NCI-H460 (cell line): Measurements from ENCODE around the gene ANP32D. TPM values are rescaled to one million over a fixed set of nuclear protein-coding genes. Genes with fewer than 3 reads are reported as not detected.
"Not testable (repeated sequence)": the region's sequence is repeated elsewhere in the genome, so short reads cannot be mapped to it uniquely, and the experiment has no call there.

Experiments
- DNase-seq: peaks from one replicate; pipeline ENCODE4 v3.0.0-alpha.2; 2016; ENCODE audit warnings: low read depth; ENCODE audit errors: extremely low read depth
- polyA plus RNA-seq: library from polyadenylated mRNA; depleted of rRNA; stranded (reverse); fragments of >200 nt; gene quantifications from 2 replicates; pipeline ENCODE4 v1.2.3, GENCODE V29; 2014; cell fraction: nucleus; rRNA removed
- total RNA-seq: library from RNA; depleted of rRNA; stranded (reverse); fragments of >200 nt; shearing (Covaris generic); gene quantifications from 2 replicates; pipeline ENCODE4 v1.2.3, GENCODE V29; 2014; rRNA removed

Gene ANP32D
- not detected in 2 replicates for total RNA-seq
- not detected in 2 replicates for polyA plus RNA-seq

DNA sequence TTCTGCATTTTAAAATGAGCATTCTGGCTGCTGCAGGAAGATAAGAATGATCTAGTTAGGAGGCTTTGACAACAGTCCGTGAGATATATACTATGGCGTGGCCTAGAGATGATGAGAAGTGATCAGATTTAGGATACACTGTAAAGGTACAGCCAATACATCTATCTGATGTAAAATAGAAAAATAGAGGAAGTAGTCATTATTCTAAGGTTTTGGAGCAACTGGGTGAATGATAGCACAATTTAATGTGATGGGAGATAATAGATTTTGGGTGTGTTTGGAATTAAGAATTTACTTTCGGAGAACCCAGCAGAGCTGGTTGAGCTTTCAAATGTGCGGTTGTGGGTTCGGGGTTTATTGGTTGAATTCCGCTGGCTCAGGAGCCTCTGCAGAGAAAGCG lies at the start of gene ANP32D:
ANP32D (plus strand) TSS at position 301 of the 400 bp plus-strand sequence. CDS start 106 bp downstream, outside the sequence.
- no peak for DNase-seq

DNA sequence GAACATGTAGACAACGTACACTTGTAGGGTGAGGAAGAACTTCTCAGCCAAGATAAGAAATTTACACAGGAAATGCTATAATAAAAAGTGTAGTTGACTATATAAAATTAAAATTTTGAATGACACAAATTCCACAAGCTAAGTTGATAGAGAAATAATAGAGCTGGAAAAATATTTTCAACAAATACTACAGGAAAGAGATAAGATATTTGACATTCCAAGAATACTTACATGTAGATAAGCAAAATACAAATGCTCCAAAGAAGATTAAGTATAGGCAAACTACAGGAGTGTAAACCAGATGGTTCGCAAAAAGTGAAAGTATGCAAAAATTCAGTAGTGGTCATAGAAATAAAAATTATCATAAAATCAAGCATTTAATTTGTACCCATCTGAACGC lies 49.2 kb upstream of the ANP32D start:
- no peak for DNase-seq

DNA sequence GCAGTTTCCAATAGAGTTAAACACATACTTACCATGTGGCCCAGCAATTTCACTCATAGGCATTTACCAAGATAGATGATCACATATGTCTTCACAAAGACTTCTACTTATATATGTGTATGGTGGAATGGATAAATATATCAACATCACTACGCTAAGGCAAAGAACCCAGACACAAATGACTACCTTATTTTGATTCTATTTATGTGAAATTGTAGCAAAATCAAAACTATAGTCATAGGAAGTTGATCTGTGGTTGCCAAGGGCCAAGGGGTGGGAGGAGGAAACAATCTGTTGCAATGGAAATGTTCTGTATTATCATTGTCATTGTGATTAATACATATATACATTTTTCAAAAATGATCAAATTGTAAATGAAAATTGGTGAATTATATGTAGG lies 47.7 kb upstream of the ANP32D start:
- DNase-seq = no peak

DNA sequence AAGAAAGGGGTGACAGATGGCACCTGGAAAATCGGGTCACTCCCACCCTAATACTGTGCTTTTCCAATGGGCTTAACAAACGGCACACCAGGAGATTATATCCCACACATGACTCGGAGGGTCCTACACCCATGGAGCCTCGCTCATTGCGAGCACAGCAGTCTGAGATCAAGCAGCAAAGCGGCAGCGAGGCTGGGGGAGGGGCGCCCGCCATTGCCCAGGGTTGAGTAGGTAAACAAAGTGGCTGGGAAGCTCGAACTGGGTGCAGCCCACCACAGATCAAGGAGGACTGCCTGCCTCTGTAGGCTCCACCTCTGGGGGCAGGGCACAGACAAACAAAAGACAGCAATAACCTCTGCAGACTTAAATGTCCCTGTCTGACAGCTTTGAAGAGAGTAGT lies 38.3 kb upstream of the ANP32D start:
- not testable (repeated sequence) for DNase-seq

DNA sequence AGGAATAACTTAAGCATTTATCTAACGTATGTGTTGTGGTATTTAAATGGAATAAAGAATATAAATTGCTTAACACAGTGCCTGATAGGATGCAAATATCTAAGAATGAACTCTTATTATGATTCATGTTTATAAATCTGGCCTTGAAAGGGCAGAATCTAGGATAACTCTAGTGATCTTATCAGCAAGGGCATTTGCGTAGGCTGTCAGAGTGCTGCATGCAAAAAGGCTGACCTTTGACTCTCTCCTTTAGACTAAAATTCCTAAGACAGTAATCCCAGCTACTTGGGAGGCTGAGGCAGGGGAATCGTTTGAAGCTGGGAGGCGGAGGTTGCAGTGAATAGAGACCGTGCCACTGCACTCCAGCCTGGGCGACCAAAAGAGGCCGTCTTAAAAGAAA lies 31.3 kb upstream of the ANP32D start:
- no peak for DNase-seq

DNA sequence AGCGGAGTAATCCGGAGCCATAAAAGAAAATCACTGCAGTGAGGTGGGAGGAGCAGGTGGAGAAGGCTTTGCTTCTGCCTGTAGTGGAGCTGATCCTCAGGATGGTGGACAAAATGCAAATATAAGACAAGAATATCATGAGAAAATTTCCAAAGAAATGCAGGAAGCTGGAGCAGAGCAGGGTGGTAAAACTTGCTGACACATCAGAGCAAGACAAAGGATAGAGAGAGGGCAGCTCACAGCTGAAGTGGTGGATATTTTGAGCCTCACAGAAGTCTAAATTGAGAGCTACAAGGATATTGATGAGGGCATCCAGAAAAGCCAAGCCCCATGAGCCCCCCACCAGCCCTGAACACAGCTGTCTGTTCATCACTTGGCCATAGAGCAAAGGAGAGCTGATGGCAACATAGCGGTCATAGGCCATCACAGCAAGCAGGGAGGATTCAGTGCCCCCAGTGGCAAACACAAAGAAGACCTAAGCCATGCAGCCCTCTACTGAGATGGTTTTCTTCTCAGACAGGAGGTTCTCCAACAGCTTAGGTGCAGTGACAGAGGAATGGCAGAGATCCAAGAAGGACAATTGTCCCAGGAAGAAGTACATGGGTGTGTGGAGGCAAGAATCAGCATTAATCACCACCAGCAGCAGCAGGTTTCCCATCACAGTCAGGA lies 30.0 kb upstream of the ANP32D start:
- DNase-seq = no peak

DNA sequence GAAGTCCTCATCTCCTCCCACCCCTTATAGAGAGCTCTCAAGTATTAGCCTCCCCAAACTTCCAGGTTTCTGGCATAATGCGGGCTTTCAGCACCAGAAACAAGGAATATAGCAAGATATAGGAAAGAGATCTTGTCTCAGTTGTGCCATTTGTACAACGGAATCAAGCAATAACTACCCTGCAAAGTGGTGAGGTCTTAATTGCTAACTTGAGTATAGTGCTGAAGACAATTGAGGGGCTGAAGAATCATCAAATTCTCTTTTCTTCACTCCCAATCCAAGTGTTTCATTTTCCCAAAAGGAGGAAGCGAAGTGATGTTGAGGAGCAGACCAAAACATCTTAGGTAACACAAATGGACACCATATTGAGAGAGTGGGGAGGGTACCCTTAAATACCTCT lies 26.8 kb upstream of the ANP32D start:
- no peak for DNase-seq

DNA sequence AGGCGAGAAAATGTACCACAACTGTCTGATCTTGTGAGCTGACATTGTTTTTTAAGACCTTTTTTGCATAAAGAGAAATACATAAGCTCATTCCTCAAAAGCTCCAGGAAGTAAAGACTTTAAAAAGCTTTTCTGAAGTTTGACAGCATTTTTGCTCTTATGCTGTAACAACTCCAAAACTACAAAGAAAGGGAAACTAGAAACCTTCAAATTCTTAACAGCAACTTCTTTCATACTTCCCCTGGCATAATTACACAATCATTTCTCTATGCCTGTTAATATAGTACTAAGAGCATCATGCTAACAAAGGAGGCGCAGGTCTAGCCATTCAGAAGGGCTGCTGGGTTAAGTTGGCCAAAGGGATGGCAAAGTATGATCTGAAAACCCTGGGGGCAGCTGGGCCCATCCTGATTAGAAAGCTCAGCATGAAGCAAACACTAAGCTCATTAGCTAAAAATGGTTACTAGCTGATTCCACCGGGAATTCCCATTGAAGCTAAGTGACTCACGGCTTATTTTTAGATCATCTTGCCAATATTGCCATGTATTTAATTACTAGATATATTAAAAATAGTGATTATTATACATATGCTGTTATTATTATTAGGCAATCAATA lies 26.1 kb upstream of the ANP32D start:
- no peak for DNase-seq

DNA sequence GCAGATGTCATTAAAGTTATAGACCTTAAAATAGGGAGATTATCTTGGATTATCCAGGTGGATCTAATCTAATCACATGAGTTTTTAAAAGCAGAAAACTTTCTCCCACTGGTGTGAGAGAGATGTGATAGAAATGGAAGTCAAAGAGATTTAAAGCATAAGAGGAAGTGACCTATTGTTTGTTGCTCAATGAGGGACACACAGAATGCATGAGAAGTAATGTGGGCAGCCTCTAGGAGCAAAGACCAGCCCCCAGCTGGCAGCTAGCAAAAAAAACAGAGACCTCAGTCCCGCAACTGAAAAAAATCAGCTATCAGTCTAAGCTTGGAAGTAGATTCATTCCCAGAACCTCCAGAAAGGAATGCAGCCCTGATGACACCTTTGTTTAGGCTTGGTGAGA lies 24.6 kb upstream of the ANP32D start:
- DNase-seq = no peak

DNA sequence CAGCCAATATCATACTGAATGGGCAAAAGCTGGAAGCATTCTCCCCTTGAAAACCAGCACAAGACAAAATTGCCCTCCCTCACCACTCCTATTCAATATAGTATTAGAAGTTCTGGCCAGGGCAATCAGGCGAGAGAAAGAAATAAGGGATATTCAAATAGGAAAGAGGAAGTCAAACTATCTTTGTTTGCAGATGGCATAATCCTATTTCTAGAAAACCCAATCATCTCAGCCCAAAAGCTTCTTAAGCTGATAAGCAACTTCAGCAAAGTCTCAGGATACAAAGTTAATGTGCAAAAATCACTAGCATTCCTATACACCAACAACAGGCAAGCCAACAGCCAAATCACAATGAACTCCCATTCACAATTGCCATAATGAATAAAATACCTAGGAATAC lies 21.0 kb upstream of the ANP32D start:
- DNase-seq = no peak

DNA sequence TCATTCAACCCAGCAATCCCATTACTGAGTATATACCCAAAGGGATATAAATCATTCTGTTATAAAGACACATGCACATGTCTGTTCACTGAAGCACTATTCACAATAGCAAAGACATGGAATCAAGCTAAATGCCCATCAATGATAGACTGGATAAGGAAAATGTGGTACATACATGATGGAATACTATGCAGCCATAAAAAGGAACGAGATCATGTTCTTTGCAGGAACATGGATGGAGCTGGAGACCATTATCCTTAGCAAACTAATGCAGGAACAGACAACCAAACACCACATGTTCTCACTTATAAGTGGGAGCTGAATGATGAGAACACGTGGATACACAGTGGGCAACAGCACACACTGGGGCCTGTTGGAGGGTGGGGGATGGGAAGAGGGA lies 19.4 kb upstream of the ANP32D start:
- not testable (repeated sequence) for DNase-seq

DNA sequence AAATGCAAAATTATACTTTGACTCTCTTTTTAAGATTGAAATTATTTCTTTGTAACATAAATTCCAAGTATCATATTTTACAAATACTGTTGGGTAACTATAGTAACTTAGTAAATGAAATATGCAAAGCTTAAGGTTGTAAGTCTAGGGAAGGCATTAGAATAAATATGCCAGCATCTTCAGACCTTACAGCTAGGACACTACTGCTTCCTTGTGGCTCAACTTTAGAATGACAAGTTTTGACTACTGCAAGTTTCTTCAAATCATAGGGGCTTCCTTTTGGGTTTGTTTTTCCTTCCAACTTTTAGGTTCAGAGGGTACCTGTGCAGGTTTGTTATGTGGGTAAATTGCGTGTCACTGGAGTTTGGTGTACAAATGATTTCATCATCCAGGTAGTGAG lies 17.7 kb upstream of the ANP32D start:
- DNase-seq = peak; percentile 15

DNA sequence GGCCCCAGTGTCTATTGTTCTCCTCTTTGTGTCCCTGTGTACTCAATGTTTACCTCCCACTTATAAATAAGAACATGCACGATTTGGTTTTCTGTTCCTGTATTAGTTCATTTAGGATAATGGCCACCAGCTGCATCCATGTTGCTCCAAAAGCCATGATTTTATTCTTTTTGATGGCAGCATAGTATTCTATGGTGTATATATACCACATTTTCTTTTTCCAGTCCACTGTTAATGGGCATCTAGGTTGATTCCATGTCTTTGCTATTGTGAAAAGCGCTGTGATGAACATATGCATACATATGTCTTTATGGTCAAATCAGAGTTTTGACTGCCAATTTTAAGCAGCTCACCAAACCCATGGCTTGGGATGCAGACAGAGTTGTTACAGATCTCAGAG lies 17.2 kb upstream of the ANP32D start:
- DNase-seq = no peak

DNA sequence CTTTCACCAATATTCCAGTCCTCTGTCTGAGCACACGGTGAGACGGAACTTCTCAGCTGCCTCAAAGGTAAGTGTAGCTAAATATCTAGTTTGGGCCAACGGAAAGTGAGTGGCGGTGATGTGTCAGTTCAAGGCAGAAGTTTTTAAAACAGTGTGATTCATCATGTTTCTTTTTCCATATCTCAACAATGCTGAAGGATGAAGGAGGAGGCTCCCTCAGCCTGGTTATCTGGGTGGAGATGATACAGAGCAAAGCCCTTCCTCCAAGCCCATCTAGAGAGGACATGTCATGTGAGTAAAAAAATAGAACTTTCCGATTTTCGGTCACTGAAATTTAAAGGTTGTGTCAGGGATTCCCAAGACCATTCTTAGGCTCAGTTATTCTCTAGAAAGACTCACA lies 13.1 kb upstream of the ANP32D start:
- no peak for DNase-seq

DNA sequence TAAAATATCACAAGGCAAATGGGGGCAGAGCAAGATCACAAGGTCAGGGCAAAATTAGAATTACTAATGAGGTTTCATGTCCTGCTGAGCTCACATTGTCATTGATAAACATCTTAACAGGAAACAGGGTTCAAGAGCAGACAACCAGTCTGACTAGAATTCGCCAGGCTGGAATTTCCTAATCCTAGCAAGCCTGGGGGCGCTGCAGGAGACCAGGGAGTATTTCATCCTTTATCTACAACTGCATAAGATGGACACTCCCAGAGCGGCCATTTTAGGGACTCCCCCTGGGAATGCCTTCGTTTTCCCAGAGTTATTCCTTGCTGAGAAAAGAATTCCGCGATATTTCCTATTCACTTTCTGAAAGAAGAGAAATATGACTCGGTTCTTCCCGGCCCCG lies 3.3 kb upstream of the ANP32D start:
- not testable (repeated sequence) for DNase-seq

DNA sequence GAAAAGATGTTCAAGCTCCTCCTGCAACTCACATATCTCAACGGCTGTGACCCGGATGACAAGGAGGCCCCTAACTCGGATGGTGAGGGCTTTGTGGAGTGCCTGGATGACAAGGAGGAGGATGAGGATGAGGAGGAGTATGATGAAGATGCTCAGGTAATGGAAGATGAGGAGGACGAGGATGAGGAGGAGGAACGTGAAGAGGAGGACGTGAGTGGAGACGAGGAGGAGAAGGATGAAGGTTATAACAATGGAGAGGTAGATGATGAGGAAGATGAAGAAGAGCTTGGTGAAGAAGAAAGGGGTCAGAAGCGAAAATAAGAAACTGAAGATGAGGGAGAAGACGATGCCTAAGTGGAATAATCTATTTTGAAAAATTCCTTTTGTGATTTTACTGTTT lies 702 bp downstream of the ANP32D start:
- DNase-seq = no peak

DNA sequence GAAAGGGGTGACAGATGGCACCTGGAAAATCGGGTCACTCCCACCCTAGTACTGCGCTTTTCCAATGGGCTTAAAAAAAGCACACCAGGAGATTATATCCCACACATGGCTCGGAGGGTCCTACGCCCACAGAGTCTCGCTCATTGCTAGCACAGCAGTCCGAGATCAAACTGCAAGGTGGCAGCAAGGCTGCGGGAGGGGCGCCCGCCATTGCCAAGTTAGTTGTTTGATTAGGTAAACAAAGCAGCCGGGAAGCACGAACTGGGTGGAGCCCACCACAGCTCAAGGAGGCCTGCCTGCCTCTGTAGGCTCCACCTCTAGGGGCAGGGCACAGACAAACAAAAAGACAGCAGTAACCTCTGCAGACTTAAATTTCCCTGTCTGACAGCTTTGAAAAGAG lies 2.1 kb downstream of the ANP32D start:
- not testable (repeated sequence) for DNase-seq

DNA sequence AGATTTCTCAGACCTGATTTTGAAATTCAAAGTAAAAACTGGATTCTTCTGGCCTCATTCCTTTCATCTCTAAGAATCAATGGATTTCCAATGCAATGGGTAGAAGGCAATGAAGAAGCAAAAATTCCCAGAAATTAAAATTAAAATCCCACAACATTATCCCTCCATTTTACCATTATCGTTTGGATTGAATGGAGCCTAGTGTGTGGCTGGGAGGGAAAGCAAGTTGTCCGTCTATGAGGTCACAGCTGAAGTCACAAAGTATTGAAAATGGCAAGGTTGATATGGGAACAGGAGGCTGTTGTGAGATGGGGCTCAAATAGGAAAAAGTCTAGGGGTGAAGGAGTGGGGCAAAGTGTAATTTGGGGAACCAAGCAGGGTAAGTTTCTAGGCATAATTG lies 9.8 kb downstream of the ANP32D start, which contains the start of gene C12orf54:
C12orf54 (plus strand) TSS at position 301 of the 400 bp plus-strand sequence. CDS start 799 bp downstream, outside the sequence.
- DNase-seq = no peak

DNA sequence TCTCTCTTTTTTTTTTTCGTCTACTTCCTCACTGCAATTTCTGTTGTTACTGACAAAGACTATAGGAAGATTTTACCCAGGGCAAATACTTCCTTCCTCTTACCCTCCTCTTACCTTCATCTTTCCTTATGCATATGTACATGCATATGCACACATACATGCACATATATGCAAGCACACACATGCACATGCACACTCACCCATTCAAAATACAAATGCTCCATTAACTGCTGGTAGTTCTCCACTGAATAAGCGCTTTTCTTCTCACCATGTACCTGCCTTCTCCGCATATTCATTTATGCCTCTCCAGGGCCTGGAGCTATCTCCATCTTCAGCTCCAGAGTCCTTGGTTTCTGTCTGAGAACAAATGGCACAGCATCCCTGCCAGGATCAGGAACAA lies 10.6 kb downstream of the ANP32D start:
- no peak for DNase-seq

DNA sequence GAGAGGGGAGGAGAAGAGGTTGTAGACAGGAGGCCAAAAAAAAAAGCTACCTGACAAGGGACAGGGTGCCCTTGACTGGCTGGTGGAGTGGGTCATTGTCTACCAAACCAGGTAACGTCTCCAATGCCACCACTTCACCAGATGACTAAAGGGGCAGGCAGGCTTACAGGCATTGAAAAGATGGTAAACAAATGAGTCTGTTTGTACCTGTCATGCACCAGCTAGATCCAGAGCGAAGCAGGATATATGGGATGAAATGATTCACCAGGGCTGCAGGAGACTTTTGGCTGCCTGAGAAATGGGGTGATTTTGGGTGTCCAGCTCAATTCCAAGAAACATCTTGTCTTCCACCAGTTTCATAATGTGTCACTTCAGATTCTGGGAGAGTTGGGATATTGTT lies 13.9 kb downstream of the ANP32D start:
- no peak for DNase-seq

DNA sequence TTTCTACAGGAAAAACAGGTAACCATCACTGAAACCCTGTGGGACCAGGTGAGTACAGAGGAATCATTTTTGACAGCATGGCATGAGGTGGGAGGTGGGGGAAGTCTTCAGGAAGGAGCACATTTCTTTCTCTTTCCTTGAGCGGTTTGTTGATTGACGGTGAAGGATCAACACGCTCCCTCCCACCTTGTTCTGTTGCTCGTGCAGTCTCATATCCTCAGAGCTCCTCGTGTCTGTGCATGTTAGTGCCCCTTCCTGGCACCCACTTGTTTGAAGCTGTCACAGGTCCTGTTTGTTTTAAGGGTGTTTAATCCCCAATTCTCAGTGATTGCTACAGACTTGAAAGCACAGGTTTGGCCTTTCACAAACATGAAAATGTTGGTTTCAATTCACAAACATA lies 14.3 kb downstream of the ANP32D start:
- no peak for DNase-seq

DNA sequence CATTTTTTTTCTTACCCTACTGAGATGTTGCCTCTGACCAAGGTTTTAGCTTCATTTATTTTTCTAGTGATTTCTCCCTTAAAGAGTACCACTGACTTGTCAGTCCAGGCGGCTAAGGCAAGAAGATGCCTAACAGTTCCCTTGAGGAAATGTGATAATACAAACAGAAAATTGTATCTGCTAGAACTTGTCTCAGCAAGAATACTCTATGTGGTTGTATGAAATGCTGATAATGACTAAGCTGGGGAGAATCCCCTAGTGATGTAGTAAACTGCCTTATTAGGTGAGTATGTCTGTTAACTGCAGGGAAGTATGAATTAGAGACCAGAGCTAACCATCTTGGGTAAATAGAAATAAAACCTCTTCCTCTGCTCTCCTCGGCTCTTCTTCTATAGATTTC lies 16.7 kb downstream of the ANP32D start:
- DNase-seq = no peak
